Psoas muscle (tissue), 8 donors: ENCODE measurements around the gene TMEM88. TPM values are rescaled to one million over a fixed set of nuclear protein-coding genes. Genes with fewer than 3 reads are reported as not detected.

ENCODE experiments used
- ATAC-seq, 4 donors: fragments of 200-7000 bp; cut with Tn5 transposase; one replicate each; pipeline ENCODE4 v1.9.1; 2020; ENCODE audit warnings: moderate library complexity in 3 of 4, mild to moderate bottlenecking in 2 of 4
- DNase-seq, 2 donors: peaks; one replicate each; pipeline ENCODE4 v3.0.0-alpha.2; 2020
- H3K27ac ChIP-seq: fragments of 200-600 bp; one replicate; pipeline ENCODE4 v1.8.0; 2022
- H3K27me3 ChIP-seq, 3 donors: fragments of 200-600 bp in 1 of 3; one replicate each; pipeline versions ENCODE4 v1.6.1 to v1.8.0; 2013 to 2022; ENCODE audit warnings: low read length in 2 of 3, mild to moderate bottlenecking in 2 of 3, moderate library complexity in 1 of 3; ENCODE audit not compliant: insufficient read depth in 3 of 3
- H3K36me3 ChIP-seq, 2 donors: fragments of 200-600 bp in 1 of 2; one replicate each; pipeline versions ENCODE4 v1.6.1 to v1.8.0; 2013 to 2022; ENCODE audit warnings: low read depth in 1 of 2, mild to moderate bottlenecking in 1 of 2, moderate library complexity in 1 of 2; ENCODE audit not compliant: insufficient read depth in 1 of 2
- H3K4me1 ChIP-seq: fragments of 200-600 bp; one replicate; pipeline ENCODE4 v1.8.0; 2022
- H3K4me3 ChIP-seq: fragments of 200-600 bp; one replicate; pipeline ENCODE4 v1.8.0; 2022; ENCODE audit warnings: mild to moderate bottlenecking
- H3K9me3 ChIP-seq: fragments of 200-600 bp; one replicate; pipeline ENCODE4 v1.8.0; 2022
- WGBS, 3 donors: extraction: QIAGEN DNeasy Blood & Tissue Kit; methylation state at CpG; one replicate each; pipeline versions ENCODE4 v1.1.6 to v1.1.7; 2013; 5-methylcytosine and 5-hydroxymethylcytosine counted together
- intact Hi-C, 2 donors: fragments of 100-400 bp; cut with DNase I; formaldehyde crosslinking; loops; one replicate each; pipeline versions ENCODE4 v1.11.0 to v1.14.2; 2022
- polyA plus RNA-seq, 3 donors: library from polyadenylated mRNA; stranded (reverse); fragments of 200-250 nt; gene quantifications; one replicate each; pipeline ENCODE4 v1.2.3, GENCODE V29; 2013
- total RNA-seq, 4 donors: library from RNA; stranded (reverse); fragmentation: NEBNext Ultra II Directional in 2 of 4; extraction: Animal tissue kit (Norgen Biotek cat#: 25700) in 2 of 4; gene quantifications; one replicate each; pipeline versions ENCODE4 v1.2.1 to v1.2.4, GENCODE V29; 2021 to 2023
- TF ChIP-seq, protein P1 (sequence below): fragments of 200-600 bp; IDR thresholded peaks from one replicate; pipeline ENCODE4 v1.8.0; 2022; ENCODE audit warnings: antibody characterized with exemption
- donor health status: healthy with polysubstance abuse.
- donor health status: DM: no; HTN: no; CAD: no; lungs with moderate emphysema.
- donor health status: Bipolar disorder and iron deficiency.
- donor health status: healthy.
- donor health status: DM: yes; HTN: yes; CAD: no.
- donor health status: DM: no; HTN: no; CAD: no.
- donor health status: DM: no; HTN: no; CAD: no.
- donor health status: DM: yes; HTN: yes; CAD: no.

Gene TMEM88
- total and polyA plus RNA-seq, 7 donors, result 16.3 to 57.4 (median 24.0) TPM

DNA sequence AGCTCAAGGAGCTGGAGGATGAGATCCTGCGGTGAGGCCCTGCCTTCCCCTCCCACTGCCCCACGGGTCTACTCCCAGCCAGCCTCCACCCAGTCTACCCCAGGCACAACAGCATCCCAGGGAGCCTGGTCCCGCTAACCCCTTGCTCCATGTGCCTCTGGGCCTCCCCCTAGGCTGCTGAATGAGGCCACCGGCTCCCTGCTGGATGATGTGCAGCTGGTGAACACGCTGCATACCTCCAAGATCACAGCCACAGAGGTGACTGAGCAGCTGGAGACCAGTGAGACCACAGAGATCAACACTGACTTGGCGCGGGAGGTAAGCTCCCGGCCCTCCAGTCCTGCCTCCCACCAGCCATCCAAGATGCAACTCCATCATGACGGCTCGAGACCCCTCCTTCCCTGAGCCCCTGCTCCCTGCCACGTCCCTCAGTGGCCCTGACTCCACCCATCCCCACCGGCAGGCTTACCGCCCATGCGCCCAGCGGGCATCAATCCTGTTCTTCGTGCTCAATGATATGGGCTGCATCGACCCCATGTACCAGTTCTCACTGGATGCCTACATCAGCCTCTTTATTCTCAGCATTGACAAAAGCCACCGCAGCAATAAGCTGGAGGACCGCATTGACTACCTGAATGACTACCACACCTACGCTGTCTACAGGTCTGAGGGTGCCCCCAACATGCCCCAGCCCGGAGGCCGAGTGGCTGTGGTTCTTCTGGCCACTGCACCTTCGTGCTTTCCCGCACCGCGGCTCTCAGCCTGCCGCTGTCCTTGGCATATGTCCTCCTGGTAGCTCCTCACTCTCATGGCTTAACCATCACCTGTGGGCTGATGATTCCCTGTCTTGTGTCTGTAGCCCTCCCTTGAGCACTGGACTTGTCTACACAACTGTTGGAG lies 35.9 kb upstream of the TMEM88 start:
- no peaks in the 10 kb centered on the region for H3K27me3 ChIP-seq
- TF ChIP-seq, protein P1, sequence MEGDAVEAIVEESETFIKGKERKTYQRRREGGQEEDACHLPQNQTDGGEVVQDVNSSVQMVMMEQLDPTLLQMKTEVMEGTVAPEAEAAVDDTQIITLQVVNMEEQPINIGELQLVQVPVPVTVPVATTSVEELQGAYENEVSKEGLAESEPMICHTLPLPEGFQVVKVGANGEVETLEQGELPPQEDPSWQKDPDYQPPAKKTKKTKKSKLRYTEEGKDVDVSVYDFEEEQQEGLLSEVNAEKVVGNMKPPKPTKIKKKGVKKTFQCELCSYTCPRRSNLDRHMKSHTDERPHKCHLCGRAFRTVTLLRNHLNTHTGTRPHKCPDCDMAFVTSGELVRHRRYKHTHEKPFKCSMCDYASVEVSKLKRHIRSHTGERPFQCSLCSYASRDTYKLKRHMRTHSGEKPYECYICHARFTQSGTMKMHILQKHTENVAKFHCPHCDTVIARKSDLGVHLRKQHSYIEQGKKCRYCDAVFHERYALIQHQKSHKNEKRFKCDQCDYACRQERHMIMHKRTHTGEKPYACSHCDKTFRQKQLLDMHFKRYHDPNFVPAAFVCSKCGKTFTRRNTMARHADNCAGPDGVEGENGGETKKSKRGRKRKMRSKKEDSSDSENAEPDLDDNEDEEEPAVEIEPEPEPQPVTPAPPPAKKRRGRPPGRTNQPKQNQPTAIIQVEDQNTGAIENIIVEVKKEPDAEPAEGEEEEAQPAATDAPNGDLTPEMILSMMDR, result no peak
- DNase-seq, result no peak
- no peak overlapping the region for H3K27ac ChIP-seq
- H3K9me3 ChIP-seq, result no peaks in the 10 kb centered on the region
- H3K4me1 ChIP-seq, result no peaks in the 10 kb centered on the region
- 72 to 85% (median 80%) methylated on average over 26 to 27 of the region's 27 CpGs for WGBS, 3 donors
- H3K36me3 ChIP-seq, result no peaks in the 10 kb centered on the region
- no peak for ATAC-seq
- intact Hi-C loops, result no loop called here
- H3K4me3 ChIP-seq, result no peak overlapping the region

DNA sequence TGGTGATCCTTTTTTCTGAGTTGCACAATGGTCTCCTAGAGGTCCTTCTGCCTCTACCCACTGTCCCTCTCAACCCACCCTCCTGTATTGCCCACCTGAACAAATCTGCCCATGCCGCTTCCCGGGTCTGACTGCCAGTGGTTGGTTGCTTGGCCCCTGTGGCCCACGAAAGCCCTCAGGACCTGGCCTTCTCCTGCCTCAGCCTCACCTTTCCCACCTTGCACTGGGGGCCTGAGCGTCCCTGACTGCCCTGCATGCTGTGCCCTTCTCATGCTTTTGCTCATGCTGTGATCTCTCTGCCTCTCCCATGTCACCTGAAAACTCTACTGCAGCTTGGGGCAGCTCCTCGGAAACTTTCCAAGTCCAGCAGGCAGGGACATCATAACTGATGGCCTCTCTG lies 34.6 kb upstream of the TMEM88 start:
- no peaks in the 10 kb centered on the region for H3K4me1 ChIP-seq
- DNase-seq, result no peak
- no peaks in the 10 kb centered on the region for H3K36me3 ChIP-seq
- no peak overlapping the region for H3K4me3 ChIP-seq
- H3K27me3 ChIP-seq, result no peaks in the 10 kb centered on the region
- no peaks in the 10 kb centered on the region for H3K9me3 ChIP-seq
- H3K27ac ChIP-seq, result no peak overlapping the region
- TF ChIP-seq, protein P1, result no peak
- 74 to 77% (median 76%) methylated on average over 5 of the region's 5 CpGs for whole genome bisulfite sequencing, 3 donors
- intact Hi-C loops, result loop anchor here in 1 of 2 donors (5.0 kb wide), 3 partner anchors 42 to 78 kb away; no protein-coding TSS in a partner anchor
- ATAC-seq, result no peak

DNA sequence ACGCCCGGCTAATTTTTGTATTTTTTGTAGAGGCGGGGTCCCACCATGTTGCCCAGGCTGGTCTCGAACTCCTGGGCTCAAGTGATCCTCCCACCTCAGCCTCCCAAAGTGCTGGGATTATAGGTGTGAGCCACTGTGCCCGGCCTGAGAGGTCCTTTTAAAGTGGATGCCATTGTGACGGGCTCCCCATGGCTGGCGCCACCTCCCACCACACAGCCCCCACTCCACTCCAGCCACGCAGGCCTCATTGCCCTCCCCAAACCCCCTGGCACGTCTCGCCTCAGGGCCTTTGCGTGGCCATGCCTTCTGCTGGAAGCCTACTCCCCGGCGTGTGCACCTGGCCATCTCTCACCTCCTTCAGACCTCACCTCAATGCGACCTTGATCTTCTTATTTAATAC lies 32.7 kb upstream of the TMEM88 start:
- Histone ChIP-seq H3K27me3 (no peaks in the 10 kb centered on the region), H3K36me3 (no peaks in the 10 kb centered on the region), H3K27ac (no peak overlapping the region), H3K9me3 (no peaks in the 10 kb centered on the region), H3K4me3 (no peak overlapping the region), H3K4me1 (no peaks in the 10 kb centered on the region)
- 74 to 80% (median 75%) methylated on average over 13 to 14 of the region's 14 CpGs for WGBS, 3 donors
- no peak for ATAC-seq
- TF ChIP-seq, protein P1, result no peak
- DNase-seq, result no peak
- intact Hi-C loops, result loop anchor here (2.0 to 5.0 kb wide), 4 partner anchors 29 to 80 kb away; no protein-coding TSS in a partner anchor

DNA sequence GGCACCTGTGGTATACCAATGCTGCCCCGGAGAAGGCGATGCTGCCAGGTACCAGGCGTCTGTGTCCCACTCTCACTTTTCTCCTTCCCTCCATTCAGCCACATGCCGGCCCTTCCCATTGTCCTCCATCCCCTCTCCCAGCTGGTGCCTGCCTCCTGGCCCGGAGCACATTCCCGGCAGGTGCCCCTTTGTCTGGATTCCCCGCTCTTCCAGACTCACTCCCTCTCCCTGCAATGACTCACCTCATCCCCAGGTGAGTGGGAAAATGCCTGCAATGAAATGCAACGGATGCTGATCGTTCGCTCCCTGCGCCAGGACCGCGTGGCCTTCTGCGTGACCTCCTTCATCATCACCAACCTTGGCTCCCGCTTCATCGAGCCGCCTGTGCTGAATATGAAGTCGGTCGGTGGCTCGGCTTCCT lies 31.3 kb upstream of the TMEM88 start:
- 84 to 88% (median 86%) methylated on average over 20 of the region's 20 CpGs for WGBS, 3 donors

More for the DNA sequence above, 31.3 kb upstream of the TMEM88 start:
- no peak overlapping the region for H3K4me3 ChIP-seq
- H3K27ac ChIP-seq, result no peak overlapping the region
- no peaks in the 10 kb centered on the region for H3K4me1 ChIP-seq
- H3K27me3 ChIP-seq, result no peaks in the 10 kb centered on the region
- intact Hi-C loops, result loop anchor here (2.0 to 5.0 kb wide), 5 partner anchors 27 to 163 kb away; no protein-coding TSS in a partner anchor
- ATAC-seq (no peak), DNase-seq (no peak)
- TF ChIP-seq, protein P1, result no peak
- no peaks in the 10 kb centered on the region for H3K9me3 ChIP-seq
- no peaks in the 10 kb centered on the region for H3K36me3 ChIP-seq
